ENCODE data around the gene PTGES.
A peak's percentile ranks its signal among the peaks of the same experiment; 100 is the strongest.

PTGES gene

DNA sequence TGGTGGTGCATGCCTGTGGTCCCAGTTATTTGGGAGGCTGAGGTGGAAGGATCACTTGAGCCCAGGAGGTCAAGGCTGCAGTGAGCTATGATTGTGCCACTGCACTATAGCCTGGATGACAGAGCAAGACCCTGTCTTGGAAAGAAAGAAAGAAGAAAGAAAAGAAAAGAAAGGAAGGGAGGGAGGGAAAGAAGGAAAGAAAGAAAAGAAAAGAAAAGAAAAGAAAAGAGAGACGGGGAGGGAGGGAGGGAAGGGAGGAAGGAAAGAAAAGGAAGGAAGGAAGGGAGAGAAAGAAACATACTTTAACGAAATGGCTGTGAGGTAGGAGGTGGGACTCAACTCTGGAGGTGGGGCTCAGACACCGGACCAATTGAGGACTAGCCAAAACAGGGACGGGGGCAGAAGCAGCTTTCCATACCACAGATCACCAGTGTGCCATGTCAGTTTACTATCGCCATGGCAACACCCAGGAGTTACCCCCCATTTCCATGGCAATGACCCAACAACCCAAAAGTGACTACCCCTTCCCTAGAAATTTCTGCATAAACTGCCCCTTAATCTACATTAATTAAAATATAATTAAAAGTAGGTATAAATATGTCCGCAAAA is 21.3 kb downstream of the PTGES start:
- H3K27me3 ChIP-seq (ENCODE audit: low read depth, low read length): peaks cover 12% of the 10 kb centered on the region; the same call in 1 of the 2 replicates
- no peaks in the 10 kb centered on the region for H3K4me1 ChIP-seq (ENCODE audit: low read length)
- H3K36me3 ChIP-seq (replicated peaks; ENCODE audit: low read depth, low read length): no peaks in the 10 kb centered on the region
- no peaks in the 10 kb centered on the region for H3K9me3 ChIP-seq (ENCODE audit: insufficient read depth, low read length)
- H4K20me1 ChIP-seq (ENCODE audit: insufficient read depth, low read length): no peaks in the 10 kb centered on the region
- no peak overlapping the region for H2AFZ ChIP-seq (ENCODE audit: low read depth, low read length)
- H3K27ac ChIP-seq (ENCODE audit: low read length): no peak overlapping the region
- TF ChIP-seq, protein P1, sequence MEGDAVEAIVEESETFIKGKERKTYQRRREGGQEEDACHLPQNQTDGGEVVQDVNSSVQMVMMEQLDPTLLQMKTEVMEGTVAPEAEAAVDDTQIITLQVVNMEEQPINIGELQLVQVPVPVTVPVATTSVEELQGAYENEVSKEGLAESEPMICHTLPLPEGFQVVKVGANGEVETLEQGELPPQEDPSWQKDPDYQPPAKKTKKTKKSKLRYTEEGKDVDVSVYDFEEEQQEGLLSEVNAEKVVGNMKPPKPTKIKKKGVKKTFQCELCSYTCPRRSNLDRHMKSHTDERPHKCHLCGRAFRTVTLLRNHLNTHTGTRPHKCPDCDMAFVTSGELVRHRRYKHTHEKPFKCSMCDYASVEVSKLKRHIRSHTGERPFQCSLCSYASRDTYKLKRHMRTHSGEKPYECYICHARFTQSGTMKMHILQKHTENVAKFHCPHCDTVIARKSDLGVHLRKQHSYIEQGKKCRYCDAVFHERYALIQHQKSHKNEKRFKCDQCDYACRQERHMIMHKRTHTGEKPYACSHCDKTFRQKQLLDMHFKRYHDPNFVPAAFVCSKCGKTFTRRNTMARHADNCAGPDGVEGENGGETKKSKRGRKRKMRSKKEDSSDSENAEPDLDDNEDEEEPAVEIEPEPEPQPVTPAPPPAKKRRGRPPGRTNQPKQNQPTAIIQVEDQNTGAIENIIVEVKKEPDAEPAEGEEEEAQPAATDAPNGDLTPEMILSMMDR (IDR thresholded peaks at IDR 0.05; ENCODE audit: low read depth, low read length): no peak
- no peak for TF ChIP-seq EZH2phosphoT487 (IDR thresholded peaks at IDR 0.05; ENCODE audit: low read depth)
- H3K4me3 ChIP-seq (ENCODE audit: low read length): no peak overlapping the region
- no peaks in the 10 kb centered on the region for H3K79me2 ChIP-seq (ENCODE audit: low read length)
- no peak overlapping the region for H3K9ac ChIP-seq (ENCODE audit: low read length)
- no peak overlapping the region for H3K4me2 ChIP-seq (ENCODE audit: low read length)

DNA sequence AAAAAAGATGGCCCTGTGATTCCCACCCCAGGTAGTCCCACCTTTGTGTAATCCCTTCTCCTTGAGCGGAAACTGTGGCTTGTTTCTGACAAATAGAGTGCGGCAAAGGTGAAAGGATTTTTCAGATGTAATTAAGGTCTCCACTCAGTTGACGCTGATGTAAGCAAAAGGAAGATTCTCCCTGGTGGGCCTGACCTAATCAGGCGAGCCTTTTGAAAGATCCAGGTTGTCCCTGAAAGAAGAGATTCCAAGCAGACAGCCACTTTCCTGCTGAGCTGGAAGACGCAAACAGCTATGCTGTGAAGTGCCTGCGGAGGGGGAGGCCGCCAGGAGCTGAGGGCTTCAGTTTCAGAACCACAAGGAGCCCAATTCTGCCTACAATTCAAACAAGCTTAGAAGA is 24.1 kb downstream of the PTGES start:
- Histone ChIP-seq H3K27me3 (ENCODE audit: low read depth, low read length) (peaks cover 12% of the 10 kb centered on the region; the same call in 1 of the 2 replicates), H3K4me1 (ENCODE audit: low read length) (no peaks in the 10 kb centered on the region)
- TF ChIP-seq EZH2phosphoT487 (IDR thresholded peaks at IDR 0.05; ENCODE audit: low read depth): no peak
- TF ChIP-seq, protein P1 (IDR thresholded peaks at IDR 0.05; ENCODE audit: low read depth, low read length): no peak

DNA sequence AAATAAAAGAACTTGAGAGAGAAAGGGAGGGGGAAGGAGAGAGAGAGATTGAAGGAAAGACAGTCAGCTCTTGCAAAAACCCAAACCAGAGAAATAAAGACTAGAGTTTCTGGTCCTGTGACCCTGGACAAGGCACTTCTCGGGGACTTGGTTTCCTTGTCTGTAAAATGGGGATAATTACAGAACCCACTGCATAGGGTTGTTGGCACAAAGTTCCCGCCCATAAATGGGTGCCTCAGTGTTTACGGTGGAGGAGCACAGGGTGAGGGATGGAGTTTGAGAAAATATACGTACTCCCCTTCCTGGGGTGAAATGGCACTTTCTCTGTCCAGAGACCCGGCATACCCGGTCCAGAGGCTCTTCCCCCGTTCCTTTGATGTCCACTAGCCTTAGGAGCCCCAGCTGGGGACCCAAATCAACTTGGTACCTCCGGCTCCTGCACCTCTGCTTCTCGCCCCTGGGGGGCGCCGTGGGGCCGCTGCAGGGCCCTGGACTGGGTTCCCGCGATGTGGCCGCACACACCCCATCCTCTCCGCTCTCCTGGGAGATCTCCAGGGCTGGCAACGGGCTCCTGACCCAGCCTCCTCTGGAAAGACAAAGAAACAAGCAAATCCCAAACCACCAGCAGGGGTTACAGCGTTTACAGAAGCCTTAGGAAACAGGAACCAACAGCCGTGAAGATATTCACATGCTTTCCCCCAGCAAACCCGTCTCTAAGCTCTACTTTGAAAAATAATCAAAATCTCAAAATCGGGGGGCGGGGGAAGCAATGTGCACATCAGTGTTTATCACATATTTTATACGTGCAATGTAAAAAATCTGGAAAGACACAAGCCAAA is 26.3 kb downstream of the PTGES start:
- H3K36me3 ChIP-seq (replicated peaks; ENCODE audit: low read depth, low read length): no peaks in the 10 kb centered on the region
- H3K9ac ChIP-seq (ENCODE audit: low read length): 0 out of 2 replicates have a peak overlapping the region, but pooled peaks have one; percentile 7
- H3K4me1 ChIP-seq (ENCODE audit: low read length): no peaks in the 10 kb centered on the region
- TF ChIP-seq, protein P1 (IDR thresholded peaks at IDR 0.05; ENCODE audit: low read depth, low read length): peak; percentile 94
- no peak for TF ChIP-seq EZH2phosphoT487 (IDR thresholded peaks at IDR 0.05; ENCODE audit: low read depth)
- H3K79me2 ChIP-seq (ENCODE audit: low read length): no peaks in the 10 kb centered on the region
- no peaks in the 10 kb centered on the region for H3K9me3 ChIP-seq (ENCODE audit: insufficient read depth, low read length)
- H3K27me3 ChIP-seq (ENCODE audit: low read depth, low read length): peaks cover 5% of the 10 kb centered on the region; the same call in 1 of the 2 replicates
- H2AFZ ChIP-seq (ENCODE audit: low read depth, low read length): peak overlapping the region; percentile 90
- H4K20me1 ChIP-seq (ENCODE audit: insufficient read depth, low read length): no peaks in the 10 kb centered on the region
- peak overlapping the region; percentile 89 for H3K4me2 ChIP-seq (ENCODE audit: low read length)
- H3K4me3 ChIP-seq (ENCODE audit: low read length): peak overlapping the region; percentile 70
- no peak overlapping the region for H3K27ac ChIP-seq (ENCODE audit: low read length)

More for the DNA sequence above, 24.1 kb downstream of the PTGES start:
- H3K4me2 ChIP-seq (ENCODE audit: low read length): no peak overlapping the region
- no peak overlapping the region for H3K4me3 ChIP-seq (ENCODE audit: low read length)
- no peaks in the 10 kb centered on the region for H3K79me2 ChIP-seq (ENCODE audit: low read length)
- H3K9me3 ChIP-seq (ENCODE audit: insufficient read depth, low read length): no peaks in the 10 kb centered on the region
- no peak overlapping the region for H2AFZ ChIP-seq (ENCODE audit: low read depth, low read length)
- no peaks in the 10 kb centered on the region for H3K36me3 ChIP-seq (replicated peaks; ENCODE audit: low read depth, low read length)
- H3K27ac ChIP-seq (ENCODE audit: low read length): no peak overlapping the region
- H3K9ac ChIP-seq (ENCODE audit: low read length): no peak overlapping the region
- H4K20me1 ChIP-seq (ENCODE audit: insufficient read depth, low read length): no peaks in the 10 kb centered on the region

DNA sequence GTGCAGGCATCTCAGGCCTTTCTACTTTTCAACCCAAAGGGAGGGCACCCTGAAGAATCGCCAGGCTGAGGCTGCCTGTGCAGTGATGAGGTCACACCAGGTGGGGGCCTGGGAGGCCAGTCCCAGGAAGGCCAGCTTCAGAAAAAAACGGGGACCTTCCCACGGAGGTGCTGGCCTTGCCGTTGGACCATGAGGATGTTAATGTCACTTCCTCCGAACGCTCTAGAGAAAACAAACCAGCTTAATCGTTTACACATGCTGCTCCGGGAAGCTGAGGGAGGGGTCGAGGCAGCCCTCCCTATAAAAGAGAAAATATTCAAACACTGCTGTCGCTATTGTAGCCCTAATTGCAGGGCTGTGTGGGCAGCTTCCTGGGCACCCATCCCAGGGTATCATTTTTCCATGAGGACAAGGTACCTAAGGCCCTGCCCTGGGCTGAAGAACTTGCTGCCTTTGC is 27.0 kb downstream of the PTGES start:
- no peaks in the 10 kb centered on the region for H4K20me1 ChIP-seq (ENCODE audit: insufficient read depth, low read length)
- no peak for TF ChIP-seq EZH2phosphoT487 (IDR thresholded peaks at IDR 0.05; ENCODE audit: low read depth)
- TF ChIP-seq, protein P1 (IDR thresholded peaks at IDR 0.05; ENCODE audit: low read depth, low read length): no peak
- H3K4me3 ChIP-seq (ENCODE audit: low read length): no peak overlapping the region
- H3K27me3 ChIP-seq (ENCODE audit: low read depth, low read length): peaks cover 1% of the 10 kb centered on the region; the same call in 1 of the 2 replicates
- no peaks in the 10 kb centered on the region for H3K79me2 ChIP-seq (ENCODE audit: low read length)
- no peaks in the 10 kb centered on the region for H3K9me3 ChIP-seq (ENCODE audit: insufficient read depth, low read length)
- H3K9ac ChIP-seq (ENCODE audit: low read length): no peak overlapping the region
- H2AFZ ChIP-seq (ENCODE audit: low read depth, low read length): no peak overlapping the region
- no peak overlapping the region for H3K4me2 ChIP-seq (ENCODE audit: low read length)
- no peaks in the 10 kb centered on the region for H3K36me3 ChIP-seq (replicated peaks; ENCODE audit: low read depth, low read length)
- H3K4me1 ChIP-seq (ENCODE audit: low read length): no peaks in the 10 kb centered on the region
- H3K27ac ChIP-seq (ENCODE audit: low read length): no peak overlapping the region
